Adipose tissue (tissue), 3 donors: ENCODE data around the gene COPA. TPM values are rescaled to one million over a fixed set of nuclear protein-coding genes. Genes with fewer than 3 reads are reported as not detected.
"Not testable (repeated sequence)": the region's sequence is repeated elsewhere in the genome, so short reads cannot be mapped to it uniquely, and the experiment has no call there.

Experiments
- H3K27ac ChIP-seq: one replicate; pipeline ENCODE4 v1.5.1; 2013; ENCODE audit warnings: low read depth, low read length
- WGBS, 3 donors: extraction: QIAGEN DNeasy Blood & Tissue Kit; methylation state at CpG; one replicate each; pipeline ENCODE4 v1.1.7; 2013; 5-methylcytosine and 5-hydroxymethylcytosine counted together
- polyA plus RNA-seq, 3 donors: library from polyadenylated mRNA; stranded (reverse); fragments of 200-250 nt; gene quantifications; one replicate each; pipeline ENCODE4 v1.2.3, GENCODE V29; 2013
- donor health status: healthy with polysubstance abuse.
- donor health status: Bipolar disorder and iron deficiency.
- donor health status: healthy.

COPA gene
- polyA plus RNA-seq, 3 donors: 47.4 to 86.6 (median 75.8) TPM

- no peak overlapping the region for H3K27ac ChIP-seq
Measured at GRCh38 chr1:160291248-160292220, 51.5 kb downstream of the COPA start.

GRCh38 chr1:160287769-160288168, 55.3 kb downstream of the COPA start:
- WGBS, 3 donors: 91 to 95% (median 91%) methylated on average over 12 of the region's 12 CpGs

More at GRCh38 chr1:160291248-160292220, 51.5 kb downstream of the COPA start:
- WGBS, 3 donors: 40 to 45% (median 42%) methylated on average over 11 of the region's 11 CpGs

GRCh38 chr1:160285506-160285905, 57.5 kb downstream of the COPA start:
- H3K27ac ChIP-seq: no peak overlapping the region
- WGBS, 3 donors: 75 to 86% (median 79%) methylated on average over 23 of the region's 23 CpGs

More at GRCh38 chr1:160287769-160288168, 55.3 kb downstream of the COPA start:
- not testable (repeated sequence) for H3K27ac ChIP-seq

- H3K27ac ChIP-seq: no peak within 1 kb of the TSS
- WGBS, 3 donors: 0% methylated on average over 27 of the region's 27 CpGs
Measured at GRCh38 chr1:160284782-160285344, 58.2 kb downstream of the COPA start, which contains the start of gene PEX19. Gene PEX19 (minus strand): TSS chr1:160285133. CDS start chr1:160285124, 9 bp downstream.

- H3K27ac ChIP-seq: no peak overlapping the region
- 1% methylated on average over 15 of the region's 15 CpGs for WGBS, 3 donors
Measured at GRCh38 chr1:160284220-160284781, 58.7 kb downstream of the COPA start.

GRCh38 chr1:160282807-160283206, 60.2 kb downstream of the COPA start:
- WGBS, 3 donors: 89 to 90% (median 89%) methylated on average over 7 of the region's 7 CpGs

GRCh38 chr1:160277987-160278386, 65.1 kb downstream of the COPA start:
- 88 to 91% (median 88%) methylated on average over 4 of the region's 4 CpGs for WGBS, 3 donors

More at GRCh38 chr1:160282807-160283206, 60.2 kb downstream of the COPA start:
- H3K27ac ChIP-seq: no peak overlapping the region

GRCh38 chr1:160277330-160277729, 65.7 kb downstream of the COPA start:
- H3K27ac ChIP-seq: no peak overlapping the region
- WGBS, 3 donors: 78 to 89% (median 80%) methylated on average over 2 of the region's 2 CpGs

More at GRCh38 chr1:160277987-160278386, 65.1 kb downstream of the COPA start:
- H3K27ac ChIP-seq: no peak overlapping the region

- no peak overlapping the region for H3K27ac ChIP-seq
- 88 to 100% (median 97%) methylated on average over 1 of the region's 1 CpG for WGBS, 3 donors
Measured at GRCh38 chr1:160271025-160271424, 72.0 kb downstream of the COPA start.

- WGBS, 3 donors: 81 to 86% (median 85%) methylated on average over 9 to 10 of the region's 10 CpGs
- H3K27ac ChIP-seq: no peak overlapping the region
Measured at GRCh38 chr1:160267284-160267991, 75.6 kb downstream of the COPA start.

GRCh38 chr1:160264795-160265307, 78.2 kb downstream of the COPA start:
- 70 to 91% (median 87%) methylated on average over 4 of the region's 4 CpGs for WGBS, 3 donors
- H3K27ac ChIP-seq: no peak overlapping the region

- peak within 1 kb of the TSS; percentile 34 for H3K27ac ChIP-seq
- 0 to 1% (median 1%) methylated on average over 66 to 67 of the region's 67 CpGs for WGBS, 3 donors
Measured at GRCh38 chr1:160261893-160262794, 80.9 kb downstream of the COPA start, which contains the start of gene DCAF8. Gene DCAF8 (minus strand): TSS chr1:160262549. CDS start chr1:160244008, 18,541 bp downstream.

GRCh38 chr1:160261556-160261892, 81.5 kb downstream of the COPA start:
- 0 to 1% (median 0%) methylated on average over 8 of the region's 8 CpGs for WGBS, 3 donors
- peak overlapping the region; percentile 34 for H3K27ac ChIP-seq

GRCh38 chr1:160260406-160261382, 82.4 kb downstream of the COPA start:
- H3K27ac ChIP-seq: no peak overlapping the region
- 35 to 40% (median 40%) methylated on average over 6 of the region's 6 CpGs for WGBS, 3 donors

- H3K27ac ChIP-seq: no peak overlapping the region
- WGBS, 3 donors: 96 to 97% (median 96%) methylated on average over 7 of the region's 7 CpGs
Measured at GRCh38 chr1:160258177-160258798, 84.8 kb downstream of the COPA start.
